ENCODE data around the gene LGR4. TPM values are rescaled to one million over a fixed set of nuclear protein-coding genes. Genes with fewer than 3 reads are reported as not detected.
A peak's percentile ranks its signal among the peaks of the same experiment; 100 is the strongest.

Gene LGR4
- total and polyA plus RNA-seq, 9 of the 15 experiments (the other 6 are each of a cell fraction or from before 2014, with no cell fraction given), result 0.94 to 10.1 (median 5.8) TPM

DNA sequence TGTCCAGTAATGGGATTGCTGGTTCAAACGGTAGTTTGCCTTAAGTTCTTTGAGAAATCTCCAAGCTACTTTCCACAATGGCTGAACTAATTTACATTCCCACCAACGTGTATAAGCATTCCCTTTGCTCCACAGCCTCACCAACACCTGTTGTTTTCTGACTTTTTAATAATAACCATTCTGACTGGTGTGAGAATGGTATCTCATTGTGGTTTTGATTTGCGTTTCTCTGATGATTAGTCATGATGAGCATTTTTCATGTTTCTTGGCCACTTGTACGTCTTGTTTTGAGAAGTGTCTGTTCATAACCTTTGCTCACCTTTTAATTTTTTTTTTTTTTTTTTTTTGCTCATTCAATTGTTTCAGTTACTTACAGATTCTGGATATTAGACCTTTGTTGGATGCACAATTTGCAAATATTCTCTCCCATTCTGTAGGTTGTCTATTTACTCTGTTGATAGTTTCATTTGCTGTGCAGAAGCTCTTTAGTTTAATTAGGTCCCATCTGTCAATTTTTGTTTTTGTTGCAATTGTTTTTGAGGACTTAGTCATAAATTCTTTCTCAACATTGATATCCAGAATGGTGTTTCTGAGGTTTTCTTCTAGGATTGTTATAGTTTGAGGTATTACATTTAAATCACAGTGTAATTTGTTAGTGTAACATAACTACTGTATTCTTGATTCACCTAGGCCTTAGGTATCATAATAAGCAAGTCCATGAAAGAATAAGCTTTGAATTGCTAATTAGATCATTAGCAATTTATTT lies 142.5 kb downstream of the LGR4 start:
- ATAC-seq (no peak), FAIRE-seq (no peak), DNase-seq (ENCODE audit: extremely low read depth in 1 of 4, low spot score in 3 of 4) (no peak)
- H3K79me2 ChIP-seq (ENCODE audit: control insufficient read depth, insufficient read depth, low read length), result no peaks in the 10 kb centered on the region
- no peaks in the 10 kb centered on the region for H4K20me1 ChIP-seq (replicated peaks; ENCODE audit: control insufficient read depth, insufficient read depth, low read length)
- no peaks in the 10 kb centered on the region for H3K4me1 ChIP-seq (replicated peaks in 1 of 2; ENCODE audit: control insufficient read depth in 2 of 2, insufficient read depth in 2 of 2, low read length in 2 of 2)
- no peak overlapping the region for H3K4me3 ChIP-seq
- no peaks in the 10 kb centered on the region for H3K9me3 ChIP-seq (replicated peaks; ENCODE audit: control insufficient read depth, insufficient read depth, low read depth, low read length)
- POLR2A ChIA-PET, result interaction anchor here (1.0 kb wide), 1 partner anchor 18 kb away, joined by 3 read pairs; no protein-coding TSS in a partner anchor
- H3K9ac ChIP-seq (ENCODE audit: insufficient read depth in 1 of 2, low read depth in 2 of 2, low read length in 2 of 2), result no peak overlapping the region
- no peak overlapping the region for H2AFZ ChIP-seq (ENCODE audit: low read depth, low read length)
- in situ Hi-C loops (cut with MboI), result no loop called here
- 28% methylated on average over 4 of the region's 4 CpGs for WGBS (ENCODE audit: insufficient coverage, low coverage, missing lambda C conversion rate)
- intact Hi-C loops (cut with micrococcal nuclease), result no loop called here
- H3K9me1 ChIP-seq (ENCODE audit: control insufficient read depth, insufficient read depth, low read length), result no peaks in the 10 kb centered on the region
- TF ChIP-seq CBFA2T2 (conservative IDR thresholded peaks at IDR 0.05) (no peak), TBL1XR1 (IDR thresholded peaks at IDR 0.05; ENCODE audit: low read length in 2 of 2) (no peak), FUS (optimal IDR thresholded peaks at IDR 0.05; ENCODE audit: low read depth, low read length) (no peak), IRF2 (CRISPR knock-in tag; IDR thresholded peaks at IDR 0.05) (no peak), ZBED1 (IDR thresholded peaks at IDR 0.05) (no peak)
- H3K27ac ChIP-seq (ENCODE audit: extremely low read depth, low read depth, low read length), result no peak overlapping the region
- H3K27me3 ChIP-seq (ENCODE audit: control insufficient read depth in 2 of 2, insufficient read depth in 2 of 2, low read length in 2 of 2), result no peaks in the 10 kb centered on the region
- CTCF ChIA-PET (ENCODE audit: low intra/inter-chr PET ratio), result no interaction called here
- H3K4me2 ChIP-seq (ENCODE audit: insufficient read depth, low read length), result no peak overlapping the region
- BruUV-seq (replicated peaks), result no TSS peak
- no peaks in the 10 kb centered on the region for H3K36me3 ChIP-seq (ENCODE audit: control insufficient read depth, insufficient read depth, low read length)

DNA sequence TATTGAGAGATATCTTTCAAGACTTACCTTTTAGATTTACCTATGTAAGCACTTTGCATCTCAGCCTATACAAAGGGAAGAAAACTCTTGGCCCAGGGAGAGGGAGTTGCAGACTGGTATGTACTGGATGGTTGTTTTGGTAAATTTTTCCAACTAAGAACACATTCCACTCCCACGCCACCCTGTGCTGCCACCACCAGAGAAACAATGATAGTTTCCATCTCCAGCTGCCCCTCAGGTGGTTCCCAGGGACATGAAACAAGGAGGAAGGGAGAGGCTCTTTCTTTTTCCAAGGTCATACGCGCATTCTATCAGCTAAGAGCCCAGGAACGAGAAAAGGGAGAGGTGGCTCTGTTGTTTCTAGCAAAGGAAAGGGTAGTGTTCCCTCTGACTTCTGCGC lies 144.0 kb downstream of the LGR4 start:
- ChIA-PET CTCF (ENCODE audit: low intra/inter-chr PET ratio) (no interaction called here), POLR2A (interaction anchor here (0.8 kb wide), 1 partner anchor 10 kb away, joined by 3 read pairs; no protein-coding TSS in a partner anchor)
- H3K4me1 ChIP-seq (replicated peaks in 1 of 2; ENCODE audit: control insufficient read depth in 2 of 2, insufficient read depth in 2 of 2, low read length in 2 of 2), result no peaks in the 10 kb centered on the region
- H3K79me2 ChIP-seq (ENCODE audit: control insufficient read depth, insufficient read depth, low read length), result no peaks in the 10 kb centered on the region
- no peak; the same call in 2 of the 3 replicates for ATAC-seq
- no peak for FAIRE-seq
- H3K9ac ChIP-seq (ENCODE audit: insufficient read depth in 1 of 2, low read depth in 2 of 2, low read length in 2 of 2), result no peak overlapping the region
- H3K9me3 ChIP-seq (replicated peaks; ENCODE audit: control insufficient read depth, insufficient read depth, low read depth, low read length), result no peaks in the 10 kb centered on the region
- BruUV-seq (replicated peaks), result no TSS peak
- 80% methylated on average over 4 of the region's 5 CpGs for WGBS (ENCODE audit: insufficient coverage, low coverage, missing lambda C conversion rate)
- no peak overlapping the region for H2AFZ ChIP-seq (ENCODE audit: low read depth, low read length)
- no peaks in the 10 kb centered on the region for H3K36me3 ChIP-seq (ENCODE audit: control insufficient read depth, insufficient read depth, low read length)
- no peaks in the 10 kb centered on the region for H4K20me1 ChIP-seq (replicated peaks; ENCODE audit: control insufficient read depth, insufficient read depth, low read length)
- DNase-seq (ENCODE audit: extremely low read depth in 1 of 4, low spot score in 3 of 4), result no peak
- no peak overlapping the region for H3K4me3 ChIP-seq
- no peaks in the 10 kb centered on the region for H3K27me3 ChIP-seq (ENCODE audit: control insufficient read depth in 2 of 2, insufficient read depth in 2 of 2, low read length in 2 of 2)
- H3K9me1 ChIP-seq (ENCODE audit: control insufficient read depth, insufficient read depth, low read length), result no peaks in the 10 kb centered on the region
- TF ChIP-seq ZNF316 (IDR thresholded peaks at IDR 0.05), result 0 out of 2 replicates have a peak, but pooled peaks have one; percentile 4
- TF ChIP-seq KLF6 (CRISPR knock-in tag; IDR thresholded peaks at IDR 0.05; ENCODE audit: borderline replicate concordance), result no peak
- intact Hi-C loops (cut with micrococcal nuclease), result no loop called here
- H3K27ac ChIP-seq (ENCODE audit: extremely low read depth, low read depth, low read length), result no peak overlapping the region
- H3K4me2 ChIP-seq (ENCODE audit: insufficient read depth, low read length), result no peak overlapping the region
- in situ Hi-C loops (cut with MboI), result no loop called here
